ENCODE data around the gene GAB1.

GAB1 gene

GRCh38 chr4:143417679-143418403 is 81.2 kb downstream of the GAB1 start:
- Histone ChIP-seq H3K9ac (peak overlapping the region; percentile 73), H3K27ac (peak overlapping the region; percentile 87), H3K4me1 (peaks cover 72% of the 10 kb centered on the region), H4K20me1 (no peaks in the 10 kb centered on the region), H3K4me2 (peak overlapping the region; percentile 84), H3K9me3 (no peaks in the 10 kb centered on the region; the same call in 1 of the 2 replicates), H3K36me3 (peaks cover 72% of the 10 kb centered on the region), H3K27me3 (no peaks in the 10 kb centered on the region), H3K4me3 (peak overlapping the region; percentile 45)
- no peak for TF ChIP-seq Cebpa-rat (IDR thresholded peaks at IDR 0.05)

- no peaks in the 10 kb centered on the region for H3K27me3 ChIP-seq
- no peaks in the 10 kb centered on the region; the same call in 1 of the 2 replicates for H3K9me3 ChIP-seq
- H3K27ac ChIP-seq, result peak overlapping the region; percentile 87
- H3K36me3 ChIP-seq, result peaks cover 74% of the 10 kb centered on the region
- peak overlapping the region; percentile 10; the same call in 1 of the 2 replicates for H3K4me3 ChIP-seq
- H3K9ac ChIP-seq, result peak overlapping the region; percentile 30; the same call in 1 of the 2 replicates
- H4K20me1 ChIP-seq, result peaks cover 7% of the 10 kb centered on the region; the same call in 1 of the 2 replicates
- TF ChIP-seq Cebpa-rat (IDR thresholded peaks at IDR 0.05), result no peak
- H3K4me2 ChIP-seq, result peak overlapping the region; percentile 84
- peaks cover 77% of the 10 kb centered on the region for H3K4me1 ChIP-seq
These were observed 83.6 kb downstream of the GAB1 start for GRCh38 chr4:143420227-143420626.

- Histone ChIP-seq H3K4me3 (no peak overlapping the region), H3K4me2 (peak overlapping the region; percentile 84), H4K20me1 (peaks cover 12% of the 10 kb centered on the region; the same call in 1 of the 2 replicates), H3K36me3 (peaks cover 74% of the 10 kb centered on the region), H3K27ac (peak overlapping the region; percentile 87; the same call in 1 of the 2 replicates), H3K27me3 (no peaks in the 10 kb centered on the region), H3K9ac (no peak overlapping the region), H3K9me3 (no peaks in the 10 kb centered on the region; the same call in 1 of the 2 replicates), H3K4me1 (peaks cover 68% of the 10 kb centered on the region)
- TF ChIP-seq Cebpa-rat (IDR thresholded peaks at IDR 0.05), result no peak
These were observed 84.9 kb downstream of the GAB1 start for GRCh38 chr4:143421609-143422008.

DNA sequence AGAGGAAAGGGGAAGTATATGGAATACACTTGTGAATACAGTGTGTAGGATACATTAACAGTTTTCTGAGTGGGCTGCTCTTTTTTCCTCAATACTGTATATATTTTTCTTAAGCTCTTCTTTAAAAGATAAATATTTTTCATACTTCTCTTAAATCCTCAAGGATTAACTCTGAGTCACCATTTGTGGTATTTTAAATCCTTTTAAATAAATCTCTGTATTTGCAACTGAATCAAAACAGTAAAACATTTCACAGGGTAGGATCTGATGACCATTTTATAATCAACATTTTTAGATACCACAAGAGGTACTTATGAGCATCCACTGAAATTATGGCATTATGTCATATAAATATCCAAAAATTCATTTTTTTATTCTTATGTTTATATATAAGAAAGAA is 87.6 kb downstream of the GAB1 start:
- H4K20me1 ChIP-seq, result peaks cover 24% of the 10 kb centered on the region; the same call in 1 of the 2 replicates
- no peak overlapping the region for H3K27ac ChIP-seq
- H3K4me2 ChIP-seq, result no peak overlapping the region
- peaks cover 44% of the 10 kb centered on the region for H3K4me1 ChIP-seq
- peaks cover 76% of the 10 kb centered on the region for H3K36me3 ChIP-seq
- no peaks in the 10 kb centered on the region for H3K27me3 ChIP-seq
- H3K9ac ChIP-seq, result no peak overlapping the region
- no peaks in the 10 kb centered on the region; the same call in 1 of the 2 replicates for H3K9me3 ChIP-seq
- TF ChIP-seq Cebpa-rat (IDR thresholded peaks at IDR 0.05), result no peak
- no peak overlapping the region for H3K4me3 ChIP-seq

- no peaks in the 10 kb centered on the region for H3K9me3 ChIP-seq
- peaks cover 21% of the 10 kb centered on the region; the same call in 1 of the 2 replicates for H4K20me1 ChIP-seq
- TF ChIP-seq Cebpa-rat (IDR thresholded peaks at IDR 0.05), result no peak
- no peak overlapping the region for H3K4me3 ChIP-seq
- H3K36me3 ChIP-seq, result peaks cover 93% of the 10 kb centered on the region
- H3K27ac ChIP-seq, result peak overlapping the region; percentile 40; the same call in 1 of the 2 replicates
- no peaks in the 10 kb centered on the region for H3K27me3 ChIP-seq
- no peak overlapping the region for H3K4me2 ChIP-seq
- 0 out of 2 replicates have a peak, but pooled peaks cover 4% of the 10 kb centered on the region for H3K4me1 ChIP-seq
- H3K9ac ChIP-seq, result no peak overlapping the region
These were observed 95.0 kb downstream of the GAB1 start for GRCh38 chr4:143431526-143432257.

DNA sequence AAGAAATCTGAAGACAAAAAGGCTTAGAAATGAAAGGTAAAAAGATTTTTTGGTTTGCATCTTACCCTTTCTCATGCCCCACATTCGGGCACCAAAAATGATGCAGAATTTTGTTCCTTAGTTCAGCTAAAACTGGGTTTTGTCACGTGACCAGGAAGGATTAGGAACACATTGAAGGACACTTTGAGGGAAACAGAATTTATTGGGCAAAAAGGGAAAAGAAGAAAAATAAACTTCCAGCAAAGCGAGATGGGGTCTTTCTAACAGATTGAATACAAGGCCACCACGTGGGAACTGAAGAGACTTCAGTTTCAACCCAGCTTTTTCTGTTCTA is 95.5 kb downstream of the GAB1 start:
- Histone ChIP-seq H3K4me1 (0 out of 2 replicates have a peak, but pooled peaks cover 4% of the 10 kb centered on the region), H3K36me3 (peaks cover 93% of the 10 kb centered on the region), H4K20me1 (peaks cover 20% of the 10 kb centered on the region; the same call in 1 of the 2 replicates), H3K9me3 (no peaks in the 10 kb centered on the region), H3K9ac (no peak overlapping the region), H3K27me3 (no peaks in the 10 kb centered on the region), H3K4me2 (no peak overlapping the region), H3K27ac (no peak overlapping the region), H3K4me3 (no peak overlapping the region)
- TF ChIP-seq Cebpa-rat (IDR thresholded peaks at IDR 0.05), result no peak

- Histone ChIP-seq H3K4me3 (no peak overlapping the region), H3K4me2 (no peak overlapping the region), H3K27me3 (no peaks in the 10 kb centered on the region), H4K20me1 (peaks cover 18% of the 10 kb centered on the region; the same call in 1 of the 2 replicates), H3K4me1 (peaks cover 9% of the 10 kb centered on the region), H3K9ac (no peak overlapping the region), H3K9me3 (no peaks in the 10 kb centered on the region), H3K27ac (no peak overlapping the region), H3K36me3 (peaks cover 93% of the 10 kb centered on the region)
- TF ChIP-seq Cebpa-rat (IDR thresholded peaks at IDR 0.05), result no peak
These were observed 96.6 kb downstream of the GAB1 start for GRCh38 chr4:143433231-143433630.

GRCh38 chr4:143435955-143436354 is 99.3 kb downstream of the GAB1 start:
- Histone ChIP-seq H3K4me3 (no peak overlapping the region), H3K9ac (no peak overlapping the region), H3K4me2 (no peak overlapping the region), H3K27me3 (no peaks in the 10 kb centered on the region), H3K36me3 (peaks cover 97% of the 10 kb centered on the region), H3K4me1 (peaks cover 13% of the 10 kb centered on the region), H4K20me1 (peaks cover 30% of the 10 kb centered on the region; the same call in 1 of the 2 replicates), H3K27ac (no peak overlapping the region), H3K9me3 (no peaks in the 10 kb centered on the region)
- no peak for TF ChIP-seq Cebpa-rat (IDR thresholded peaks at IDR 0.05)

DNA sequence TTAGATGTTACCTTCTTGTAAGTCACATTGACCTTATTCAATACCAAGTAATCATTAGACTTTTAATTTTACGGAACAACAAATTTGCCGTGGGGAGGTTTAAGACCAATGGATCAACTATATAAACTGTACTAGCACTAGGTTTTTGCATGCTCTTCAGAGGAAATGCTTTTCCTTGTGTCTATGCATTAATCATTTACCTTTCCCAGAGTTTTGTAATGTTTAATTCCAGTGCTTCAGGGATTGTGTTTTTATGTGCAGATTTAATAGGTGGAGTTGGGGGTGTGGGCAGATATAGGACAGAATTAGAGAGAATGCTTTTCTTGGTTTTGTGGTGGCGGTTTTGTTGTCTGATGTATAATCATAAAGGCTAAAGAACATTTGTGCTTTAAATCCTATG is 100.8 kb downstream of the GAB1 start:
- no peaks in the 10 kb centered on the region for H3K27me3 ChIP-seq
- H3K4me3 ChIP-seq, result no peak overlapping the region
- no peak overlapping the region for H3K4me2 ChIP-seq
- H3K4me1 ChIP-seq, result peaks cover 13% of the 10 kb centered on the region
- no peak for TF ChIP-seq Cebpa-rat (IDR thresholded peaks at IDR 0.05)
- H3K27ac ChIP-seq, result no peak overlapping the region
- H4K20me1 ChIP-seq, result peaks cover 37% of the 10 kb centered on the region; the same call in 1 of the 2 replicates
- no peaks in the 10 kb centered on the region for H3K9me3 ChIP-seq
- peaks cover 98% of the 10 kb centered on the region for H3K36me3 ChIP-seq
- H3K9ac ChIP-seq, result no peak overlapping the region

DNA sequence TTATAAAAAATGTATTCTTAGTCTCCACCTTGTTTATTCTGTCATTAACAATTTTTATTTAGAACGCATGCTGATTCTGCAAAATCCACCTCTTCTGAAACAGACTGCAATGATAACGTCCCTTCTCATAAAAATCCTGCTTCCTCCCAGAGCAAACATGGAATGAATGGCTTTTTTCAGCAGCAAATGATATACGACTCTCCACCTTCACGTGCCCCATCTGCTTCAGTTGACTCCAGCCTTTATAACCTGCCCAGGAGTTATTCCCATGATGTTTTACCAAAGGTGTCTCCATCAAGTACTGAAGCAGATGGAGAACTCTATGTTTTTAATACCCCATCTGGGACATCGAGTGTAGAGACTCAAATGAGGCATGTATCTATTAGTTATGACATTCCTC is 101.3 kb downstream of the GAB1 start:
- Histone ChIP-seq H3K27ac (no peak overlapping the region), H3K4me1 (peaks cover 13% of the 10 kb centered on the region), H3K9ac (no peak overlapping the region)

More for the DNA sequence above, 101.3 kb downstream of the GAB1 start:
- Histone ChIP-seq H4K20me1 (peaks cover 37% of the 10 kb centered on the region; the same call in 1 of the 2 replicates), H3K4me3 (no peak overlapping the region), H3K4me2 (peak overlapping the region; percentile 48; the same call in 1 of the 2 replicates), H3K36me3 (peaks cover 94% of the 10 kb centered on the region), H3K9me3 (no peaks in the 10 kb centered on the region), H3K27me3 (no peaks in the 10 kb centered on the region)
- TF ChIP-seq Cebpa-rat (IDR thresholded peaks at IDR 0.05), result no peak

Data from BLaER1 (cell line).